Erythroblast (primary cell): ENCODE data around the gene CCSER1.

Experiments
- GATA1 ChIP-seq: IDR thresholded peaks from 2 replicates; pipeline ENCODE4 v1.6.1; 2011; ENCODE audit warnings: low read depth, mild to moderate bottlenecking, control low read depth, low read length, moderate library complexity
- POLR2A ChIP-seq: IDR thresholded peaks from 2 replicates; pipeline ENCODE4 v1.6.1; 2011; ENCODE audit warnings: mild to moderate bottlenecking, low read length

DNA sequence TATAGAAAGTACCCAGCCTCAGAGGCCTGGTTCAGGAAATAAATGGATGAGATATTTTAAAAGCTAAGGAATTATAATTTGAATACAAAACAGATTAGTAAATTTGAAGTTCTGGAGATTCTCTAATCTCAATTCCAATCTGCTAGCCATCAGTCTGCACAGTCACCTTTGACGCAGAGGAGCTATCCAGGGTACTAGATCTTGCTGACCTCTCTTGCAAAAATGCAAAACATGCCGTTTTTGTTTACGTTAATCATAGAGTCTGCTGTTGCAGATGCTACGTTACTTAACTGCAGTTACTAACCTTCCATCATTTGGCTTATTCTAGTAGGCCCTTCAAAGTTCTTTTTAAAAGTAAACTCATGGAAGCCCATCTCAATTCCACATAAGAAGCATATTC is 10.4 kb downstream of the CCSER1 start:
- no peak for TF ChIP-seq POLR2A
- no peak for TF ChIP-seq GATA1
